Measurements from ENCODE around the gene SURF2.
A peak's percentile ranks its signal among the peaks of the same experiment; 100 is the strongest.

SURF2 gene

DNA sequence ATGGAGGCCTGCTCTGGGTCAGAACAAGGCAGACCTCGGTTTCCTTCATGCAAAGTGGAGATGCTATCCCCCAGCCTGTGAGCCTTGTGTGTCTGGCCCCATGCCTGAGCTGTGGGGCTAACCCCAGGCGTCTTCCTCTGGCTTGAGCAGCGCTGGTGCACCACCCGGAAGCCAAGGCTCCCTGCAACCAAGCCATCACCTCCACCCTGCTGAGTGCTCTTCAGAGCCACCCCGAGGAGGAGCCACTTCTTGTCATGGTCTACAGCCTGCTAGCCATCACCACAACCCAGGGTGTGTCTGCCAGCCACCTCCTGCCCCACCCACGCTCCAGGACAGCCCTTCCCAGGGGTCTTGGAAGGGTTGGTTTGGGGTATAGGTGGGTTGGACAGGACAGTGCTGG is 45.2 kb downstream of the SURF2 start:
- no peak for DNase-seq (ENCODE audit: low read depth)

DNA sequence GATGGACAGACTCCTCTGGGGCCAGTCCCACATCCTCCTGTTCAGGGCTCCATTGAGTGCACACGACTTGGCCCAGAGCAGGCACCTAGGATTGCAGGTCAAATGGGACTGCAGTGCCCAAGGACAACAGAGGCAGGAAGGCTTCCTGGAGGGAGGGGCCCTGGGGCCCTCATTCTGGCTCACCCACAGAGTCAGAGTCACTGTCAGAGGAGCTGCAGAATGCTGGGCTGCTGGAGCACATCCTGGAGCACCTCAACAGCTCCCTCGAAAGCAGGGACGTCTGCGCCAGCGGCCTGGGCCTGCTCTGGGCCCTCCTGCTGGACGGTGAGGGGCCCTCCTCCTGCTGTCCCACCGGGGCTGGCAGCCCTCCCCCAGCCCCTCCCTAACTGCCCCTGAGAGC is 46.3 kb downstream of the SURF2 start:
- DNase-seq (ENCODE audit: low read depth) = no peak

DNA sequence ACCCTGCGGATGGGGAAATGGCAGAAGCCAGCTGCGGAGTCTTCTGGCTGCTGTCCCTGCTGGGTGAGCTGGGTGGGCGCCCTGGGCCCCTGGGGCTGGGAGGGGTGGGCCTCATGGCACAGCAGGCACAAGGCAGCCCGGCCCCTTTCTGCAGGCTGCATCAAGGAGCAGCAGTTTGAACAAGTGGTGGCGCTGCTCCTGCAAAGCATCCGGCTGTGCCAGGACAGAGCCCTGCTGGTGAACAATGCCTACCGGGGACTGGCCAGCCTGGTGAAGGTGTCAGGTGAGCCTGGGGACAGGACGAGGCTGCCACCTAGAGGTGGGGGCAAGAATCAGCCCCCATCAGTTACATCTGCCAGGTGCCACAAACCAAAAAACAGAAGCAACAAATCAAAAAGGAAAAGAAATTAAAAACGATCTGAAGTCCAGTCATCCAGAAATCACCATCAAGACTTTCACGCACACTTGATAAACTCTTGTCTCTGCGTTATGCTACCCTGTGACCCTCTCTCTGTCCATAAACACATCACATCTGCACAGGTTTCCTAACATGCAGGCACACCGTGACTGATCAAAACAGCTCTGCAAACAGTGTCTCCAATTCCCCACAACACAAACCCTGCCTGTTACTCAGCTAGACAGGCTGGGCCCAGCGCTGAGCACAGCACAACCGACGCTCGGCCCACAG is 47.6 kb downstream of the SURF2 start:
- peak; percentile 38 for DNase-seq (ENCODE audit: low read depth)

DNA sequence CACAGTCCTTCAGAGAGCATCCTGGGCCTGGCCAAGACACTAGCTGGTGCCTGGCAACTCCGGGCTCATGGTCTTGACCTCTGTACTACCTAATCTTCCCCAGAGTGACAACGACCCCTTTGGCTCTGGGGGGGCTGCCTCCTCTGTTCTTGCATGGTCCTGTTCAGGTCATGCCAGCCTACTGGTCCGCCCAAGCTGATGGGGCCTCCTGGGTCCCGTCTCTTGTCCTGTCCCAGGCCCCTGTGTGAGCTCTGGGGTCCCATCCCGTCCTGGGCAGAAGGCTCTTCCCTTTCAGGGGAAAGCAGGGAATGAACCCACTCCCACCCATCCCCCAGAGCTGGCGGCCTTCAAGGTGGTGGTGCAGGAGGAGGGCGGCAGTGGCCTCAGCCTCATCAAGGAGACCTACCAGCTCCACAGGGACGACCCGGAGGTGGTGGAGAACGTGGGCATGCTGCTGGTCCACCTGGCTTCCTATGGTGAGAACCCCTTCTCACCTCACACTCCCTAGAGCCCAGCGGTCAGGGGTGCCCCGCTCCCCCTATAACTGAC is 48.2 kb downstream of the SURF2 start:
- no peak for DNase-seq (ENCODE audit: low read depth)

DNA sequence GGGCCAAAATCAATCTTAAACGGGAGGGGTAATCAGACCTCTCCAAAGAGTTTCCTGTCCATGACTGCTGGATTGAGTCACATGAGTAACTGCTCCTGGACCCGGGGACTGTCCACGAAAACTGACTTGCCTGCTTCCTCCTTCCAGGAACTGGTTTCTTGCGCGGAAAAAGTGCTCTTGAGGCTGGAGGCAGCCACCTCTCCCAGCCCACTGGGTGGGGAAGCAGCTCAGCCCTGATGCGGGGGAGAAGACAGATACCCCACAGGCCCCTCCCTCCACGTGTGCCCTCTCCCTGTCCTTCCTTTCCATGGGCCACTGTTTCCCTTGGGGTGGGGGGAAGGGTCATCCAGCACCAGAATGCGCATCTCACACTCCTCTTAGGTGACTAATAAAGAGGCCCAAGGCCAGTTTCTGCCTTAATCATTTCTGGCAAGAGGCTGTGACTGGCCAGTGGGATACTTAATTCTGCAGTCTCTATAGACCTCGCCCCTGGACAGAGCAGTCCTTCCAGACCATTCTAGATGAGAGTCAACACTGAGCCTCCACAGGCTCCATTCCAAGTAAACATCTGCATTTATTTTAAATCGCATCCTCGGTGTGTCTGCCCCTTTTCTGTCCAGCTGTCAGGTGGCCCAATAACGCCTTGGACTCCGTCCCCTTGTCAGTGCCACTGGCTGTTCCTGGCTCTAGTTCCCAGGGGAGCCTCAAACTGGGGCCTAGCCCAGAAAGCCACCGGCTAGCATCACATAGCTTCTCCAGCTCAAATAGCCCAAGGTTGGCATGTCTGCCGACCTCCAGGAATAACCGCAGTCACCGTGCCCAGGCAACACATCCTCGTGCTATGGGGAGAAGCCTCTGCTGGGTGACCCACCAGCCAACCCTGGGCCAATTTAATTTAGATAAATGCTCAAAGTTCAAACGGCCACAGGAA is 49.4 kb downstream of the SURF2 start:
- no peak for DNase-seq (ENCODE audit: low read depth)

DNA sequence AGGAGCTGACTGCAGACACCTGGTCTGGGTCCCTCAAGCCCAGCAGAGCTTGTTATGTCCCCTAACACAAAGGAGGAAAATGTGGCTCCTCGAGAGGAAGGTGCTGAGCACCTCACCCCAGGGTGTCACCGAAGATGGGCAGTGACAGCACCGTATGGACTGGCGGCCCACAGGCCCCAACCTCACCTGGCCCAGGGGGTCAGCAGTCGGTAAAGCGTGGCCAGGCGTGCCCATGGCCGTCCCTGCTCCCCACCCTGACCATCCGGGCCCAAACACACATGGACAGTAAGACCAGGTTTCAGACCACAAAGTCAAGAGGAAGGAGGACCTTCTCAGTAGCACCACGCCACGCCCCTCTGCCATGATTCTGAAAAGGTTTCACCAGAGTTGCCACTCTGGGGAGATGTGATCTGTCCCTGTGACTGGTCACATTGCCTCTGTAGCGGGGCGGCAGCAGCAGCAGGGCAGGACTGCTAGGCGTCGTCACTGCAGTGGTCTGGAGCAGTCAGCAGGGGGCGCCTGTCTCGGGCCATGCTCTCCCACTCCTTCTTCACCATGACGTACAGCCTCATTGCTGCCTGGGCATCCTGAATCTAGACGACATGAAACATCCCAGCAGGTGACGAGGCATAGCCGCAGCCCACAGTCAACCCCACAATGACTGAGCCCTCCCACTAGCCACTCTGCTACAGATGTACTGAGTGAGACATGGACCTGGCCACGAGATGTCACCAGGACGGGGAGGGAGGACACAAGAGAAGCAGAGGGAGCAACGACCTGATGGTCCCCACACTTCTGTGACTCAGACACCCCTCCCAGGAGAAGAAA is 50.3 kb downstream of the SURF2 start:
- peak; percentile 63 for DNase-seq (ENCODE audit: low read depth)

DNA sequence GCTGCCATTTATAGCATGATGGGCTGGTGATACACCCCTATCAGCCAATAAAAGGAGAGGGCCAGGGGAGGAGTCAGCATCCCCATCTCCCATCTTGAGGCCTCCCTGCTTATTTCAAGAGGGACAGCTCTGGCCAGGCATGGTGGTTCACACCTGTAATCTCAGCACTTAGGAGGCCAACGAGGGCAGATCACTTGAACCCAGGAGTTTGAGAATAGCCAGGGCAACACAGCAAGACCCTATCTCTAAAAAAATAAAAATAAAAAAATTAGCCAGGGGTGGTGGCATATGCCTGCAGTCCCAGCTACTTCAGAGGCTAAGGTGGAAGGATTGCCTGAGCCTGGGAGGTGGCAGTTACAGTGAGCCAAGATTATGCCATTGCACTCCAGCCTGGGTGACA is 51.7 kb downstream of the SURF2 start:
- DNase-seq (ENCODE audit: low read depth) = no peak

All from activated T-helper 1 cell treated with Interleukin-2 at 50 U/mL for 16 hours (primary cell).